Jurkat, Clone E6-1 (cell line): ENCODE measurements around the gene SOS2.

Experiments
- DNase-seq: peaks from one replicate; pipeline ENCODE4 v3.0.0-alpha.2; 2011; ENCODE audit warnings: low read depth, low spot score
- H3K4me3 ChIP-seq: 2 replicates; pipeline ENCODE4 v1.5.1; 2011; ENCODE audit warnings: mild to moderate bottlenecking, low read length, control low read depth, moderate library complexity

SOS2 gene

DNA sequence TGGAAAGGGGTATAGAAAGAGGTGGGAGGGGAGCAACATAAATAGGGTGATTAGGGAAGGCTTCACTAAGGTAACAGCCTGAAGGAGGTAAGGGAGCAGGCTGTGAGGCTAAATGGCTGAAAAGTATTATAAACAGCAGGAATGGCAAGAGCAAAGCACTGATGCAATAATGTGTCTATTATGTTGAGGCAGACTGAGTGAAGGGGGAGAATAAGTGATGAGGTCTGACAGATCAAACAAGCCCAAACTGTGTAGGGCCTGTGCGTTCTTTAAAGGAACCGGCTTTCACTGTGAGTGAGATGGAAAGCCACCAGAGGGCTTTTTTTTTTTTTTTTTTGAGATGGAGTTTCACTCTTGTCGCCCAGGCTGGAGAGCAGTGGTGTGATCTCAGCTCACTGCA is 108.3 kb downstream of the SOS2 start:
- no peak overlapping the region for H3K4me3 ChIP-seq
- no peak for DNase-seq

DNA sequence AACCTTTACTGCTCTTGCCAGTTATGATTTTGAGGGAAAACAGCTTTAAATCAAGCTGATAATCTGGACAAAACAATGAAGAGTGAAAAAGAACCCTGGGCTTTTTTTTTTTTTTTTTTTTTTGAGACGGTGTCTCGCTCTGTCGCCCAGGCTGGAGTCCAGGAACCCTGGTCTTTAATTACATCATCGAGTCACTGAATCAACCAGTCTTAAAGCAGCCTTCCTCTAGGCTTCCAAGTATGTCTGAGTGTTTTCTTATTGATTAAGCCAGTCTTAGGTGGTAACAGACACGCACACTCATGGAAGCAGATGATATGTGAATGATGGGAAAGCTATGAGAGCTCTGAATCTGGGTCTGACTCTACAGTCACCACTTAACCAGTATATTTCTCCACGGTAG is 109.1 kb downstream of the SOS2 start:
- DNase-seq: no peak
- no peak overlapping the region for H3K4me3 ChIP-seq

DNA sequence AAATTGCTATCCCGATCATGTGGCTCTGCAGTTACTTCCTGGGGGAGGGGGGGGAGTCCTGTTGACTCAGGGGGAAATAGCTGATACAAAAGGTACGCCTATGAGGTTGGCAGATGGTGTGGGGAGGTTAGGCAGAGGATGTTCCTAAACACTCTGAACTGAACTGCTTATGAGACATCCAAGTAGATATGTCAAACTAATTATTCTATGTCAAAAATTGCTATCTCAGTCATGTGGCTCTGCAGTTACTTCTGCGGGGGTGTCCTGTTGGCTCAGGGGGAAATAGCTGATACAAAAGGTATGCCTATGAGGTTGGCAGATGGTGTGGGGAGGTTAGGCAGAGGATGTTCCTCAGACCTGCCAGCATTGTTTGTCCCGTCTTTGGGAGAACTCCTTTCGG is 109.9 kb downstream of the SOS2 start:
- H3K4me3 ChIP-seq: no peak overlapping the region
- DNase-seq: no peak

DNA sequence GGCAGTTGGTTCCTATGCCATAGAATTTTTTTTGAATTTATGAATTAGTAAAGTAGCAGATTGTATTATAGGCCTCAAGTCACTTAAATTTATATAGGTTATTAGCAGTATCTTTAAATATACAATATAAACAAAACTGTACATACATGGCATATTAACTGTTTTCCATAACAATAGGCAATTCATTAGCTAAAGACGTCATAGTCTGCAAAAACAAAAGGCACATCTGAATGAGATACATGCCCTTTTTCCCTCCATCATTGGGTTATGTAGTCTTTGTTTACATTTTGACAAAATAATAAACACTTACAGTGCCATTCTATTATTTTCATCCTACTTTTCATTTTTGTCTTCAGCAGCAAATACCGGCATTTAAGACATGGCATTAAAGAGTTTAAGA is 113.9 kb downstream of the SOS2 start:
- no peak for DNase-seq
- H3K4me3 ChIP-seq: no peak overlapping the region

DNA sequence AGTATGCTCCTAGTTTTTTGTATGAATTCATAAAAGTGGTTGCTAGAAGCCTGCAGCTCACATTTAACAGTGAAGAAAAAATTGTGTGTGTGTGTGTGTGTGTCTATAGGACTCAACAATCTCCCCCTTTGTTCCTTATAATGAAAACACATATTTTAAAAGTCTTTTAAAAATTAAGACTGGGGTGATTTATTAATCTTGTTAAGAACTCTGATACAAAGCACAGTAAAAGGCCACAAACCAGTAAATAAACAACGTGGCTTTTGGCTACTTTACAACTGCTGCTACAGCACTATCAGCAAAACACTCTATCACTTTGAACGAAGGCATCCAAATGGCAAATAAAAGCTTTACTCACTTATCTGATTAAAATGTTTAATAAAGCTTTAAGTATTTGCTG is 114.4 kb downstream of the SOS2 start:
- peak overlapping the region; percentile 91 for H3K4me3 ChIP-seq
- DNase-seq: no peak

DNA sequence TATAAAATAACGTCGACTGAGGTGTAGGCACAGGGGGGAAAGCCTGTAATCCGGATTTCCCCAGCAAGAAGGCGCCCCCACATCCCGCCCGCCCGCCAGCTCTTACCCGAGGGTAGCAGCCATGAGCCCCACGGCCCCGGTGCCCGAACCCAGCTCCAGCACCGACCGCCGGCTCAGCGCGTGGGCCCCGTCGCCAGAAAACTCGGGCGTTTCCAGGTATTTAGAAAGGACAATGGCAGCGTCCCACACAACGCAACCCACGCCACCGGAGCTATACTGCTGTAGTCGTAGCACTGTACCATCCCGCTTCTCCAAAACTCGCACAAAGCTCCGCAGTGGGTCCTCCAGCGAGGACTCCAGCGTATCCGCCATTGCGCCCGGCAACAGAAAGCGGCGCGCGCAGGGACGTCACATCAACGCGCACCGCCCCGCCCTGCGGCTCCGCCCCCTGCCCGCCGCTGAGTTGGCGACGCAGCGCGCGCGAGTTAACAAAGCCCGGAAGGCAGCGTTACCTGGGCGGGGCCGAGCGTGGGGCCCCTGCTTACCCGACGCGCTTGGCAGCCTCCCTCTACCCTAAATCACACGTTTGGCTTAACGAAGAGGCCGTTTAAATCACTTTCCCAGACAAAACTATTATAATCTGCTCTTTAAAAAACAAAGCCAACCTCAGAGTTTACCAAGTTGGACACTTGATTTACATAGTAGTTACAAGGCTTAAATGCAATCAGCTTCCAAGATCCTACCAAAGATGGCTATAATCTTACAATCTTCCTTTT is 115.0 kb downstream of the SOS2 start, which contains the start of gene VCPKMT:
TSS of gene VCPKMT (minus strand) at position 392 of the 776 bp plus-strand sequence. CDS start at position 372, 20 bp downstream.
- H3K4me3 ChIP-seq: peak within 1 kb of the TSS; percentile 91
- DNase-seq: peak; percentile 86

DNA sequence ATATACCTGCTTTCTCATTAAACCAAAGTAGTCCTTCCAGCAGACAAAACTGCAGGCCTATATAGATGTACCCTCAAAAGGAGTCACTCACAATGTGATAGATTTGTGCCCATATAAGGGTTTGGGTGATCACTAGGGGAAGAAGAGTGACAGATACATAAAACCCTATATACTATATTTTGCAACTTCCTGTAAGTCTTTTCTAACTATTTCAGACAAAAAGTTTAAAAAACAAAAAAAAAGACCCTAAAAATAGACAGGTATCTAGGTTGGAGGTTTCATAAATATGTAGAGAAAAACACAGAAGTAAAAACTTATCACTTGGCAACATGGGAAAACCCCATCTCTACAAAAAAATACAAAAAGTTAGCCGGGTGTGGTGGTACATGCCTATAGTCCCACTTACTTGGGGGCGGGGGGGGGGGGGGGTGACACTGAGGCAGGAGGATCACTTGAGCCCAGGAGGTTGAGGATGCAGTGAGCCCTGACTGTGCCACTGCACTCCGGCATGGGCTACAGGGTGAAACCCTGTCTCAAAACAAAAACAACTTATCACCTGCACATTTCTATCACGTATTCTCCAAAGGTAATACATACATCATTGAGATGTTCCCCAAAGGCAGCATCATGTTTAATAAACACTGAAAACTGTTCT is 117.9 kb downstream of the SOS2 start:
- no peak for DNase-seq
- H3K4me3 ChIP-seq: no peak overlapping the region

DNA sequence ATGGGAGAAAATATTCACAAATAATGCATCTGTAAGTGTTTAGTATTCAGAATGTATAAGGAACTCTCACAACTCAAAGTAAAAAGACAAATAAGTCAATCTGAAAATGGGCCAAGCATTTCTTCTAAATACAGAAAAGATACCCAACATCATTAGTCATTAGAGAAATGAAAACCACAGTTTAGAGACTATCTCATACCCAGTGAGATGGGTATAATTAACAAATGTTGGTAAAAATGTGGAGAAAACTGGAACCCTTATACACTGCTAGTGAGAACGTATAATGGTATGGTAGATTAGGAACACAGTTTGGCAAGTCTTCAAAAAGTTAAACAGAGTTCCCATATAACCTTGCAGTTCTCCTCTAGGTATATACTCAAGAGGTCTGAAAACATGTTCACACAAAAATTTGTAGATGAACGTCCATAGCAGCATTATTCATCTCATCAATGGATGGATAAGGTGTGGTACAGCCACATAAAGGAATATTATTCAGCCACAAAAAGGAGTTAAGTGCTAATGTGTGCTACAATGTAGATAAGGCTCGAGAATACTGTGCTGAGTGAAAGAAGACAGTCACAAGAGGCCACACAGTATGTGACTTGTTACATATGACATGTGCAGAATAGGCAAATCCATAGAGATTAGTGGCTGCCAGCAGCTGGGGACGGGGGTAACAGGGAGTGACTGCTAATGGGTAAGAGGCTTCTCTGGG is 120.9 kb downstream of the SOS2 start:
- no peak for DNase-seq
- H3K4me3 ChIP-seq: no peak overlapping the region

DNA sequence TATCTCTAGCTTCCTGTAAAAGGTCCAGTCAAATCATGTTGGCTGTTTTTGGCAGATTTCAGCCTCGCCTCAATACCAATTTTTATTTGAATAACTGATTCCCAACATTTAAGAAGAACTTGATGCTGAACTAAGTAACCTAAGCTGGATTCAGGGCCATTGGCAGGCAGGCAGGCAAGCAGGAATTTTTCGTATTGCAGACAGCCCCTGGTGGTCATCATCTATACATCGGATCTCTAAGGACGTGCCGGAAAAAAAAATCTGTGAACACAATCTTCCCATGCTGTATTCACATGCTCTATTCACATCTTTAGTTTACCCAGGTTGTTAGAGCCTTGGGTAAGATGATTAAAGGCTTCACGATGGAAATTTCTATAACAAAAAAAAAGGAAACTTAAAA is 122.0 kb downstream of the SOS2 start:
- no peak for DNase-seq
- H3K4me3 ChIP-seq: no peak overlapping the region

DNA sequence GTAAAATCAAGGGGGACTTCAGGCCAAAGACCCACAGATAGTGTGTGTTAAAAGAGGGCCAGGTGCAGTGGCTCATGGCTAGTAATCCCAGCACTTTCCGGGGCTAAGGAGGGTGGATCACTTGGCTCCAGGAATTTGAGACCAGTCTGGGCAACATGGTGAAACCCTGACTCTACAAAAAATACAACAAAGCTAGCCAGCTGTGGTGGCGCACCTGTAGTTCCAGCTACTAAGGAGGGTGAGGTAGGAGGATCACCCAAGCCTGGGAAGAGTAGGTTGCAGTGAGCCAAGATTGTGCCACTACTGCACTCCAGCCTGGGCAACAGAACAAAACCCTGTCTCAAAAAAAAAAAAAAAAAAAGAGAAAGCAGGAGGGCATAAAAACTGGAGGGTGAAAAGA is 123.5 kb downstream of the SOS2 start:
- DNase-seq: no peak
- no peak overlapping the region for H3K4me3 ChIP-seq

DNA sequence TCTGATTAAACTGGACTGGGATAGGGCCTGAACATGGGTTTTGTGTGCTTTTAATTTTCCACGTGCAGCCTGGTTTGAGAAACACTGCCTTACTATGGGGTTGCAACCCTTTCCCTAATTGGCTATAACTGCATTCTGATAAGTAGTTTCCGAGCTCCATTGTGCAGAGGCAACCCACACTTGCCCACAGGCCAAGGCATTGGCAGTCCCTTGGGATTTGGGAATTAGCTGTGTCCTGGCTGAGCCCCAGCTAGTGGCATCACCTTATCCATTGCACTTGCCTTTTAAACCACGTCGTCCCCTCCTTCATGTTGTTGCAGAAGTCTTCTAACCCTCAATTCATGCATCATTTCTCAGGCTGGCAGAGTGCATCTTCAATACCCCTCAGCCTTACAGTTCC is 125.2 kb downstream of the SOS2 start:
- no peak for DNase-seq
- no peak overlapping the region for H3K4me3 ChIP-seq

DNA sequence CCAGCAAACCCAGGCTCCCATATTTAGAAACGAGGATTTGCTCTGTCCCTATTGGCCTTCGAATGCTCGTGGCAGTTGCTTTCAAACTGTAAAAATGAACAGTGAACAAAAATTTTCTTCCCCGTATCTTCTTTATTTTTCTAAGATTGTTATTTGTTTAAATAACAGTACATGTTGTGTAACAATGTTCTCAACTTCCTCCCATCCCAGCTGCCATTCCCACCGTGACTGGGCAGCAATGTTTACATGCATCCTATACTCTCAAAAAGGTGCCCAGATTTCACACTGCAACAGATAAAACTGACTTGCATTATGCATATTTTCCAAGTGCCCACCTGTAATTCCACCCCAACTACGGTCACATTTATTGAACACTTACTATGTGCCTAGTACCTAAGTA is 127.8 kb downstream of the SOS2 start:
- DNase-seq: no peak
- H3K4me3 ChIP-seq: no peak overlapping the region

DNA sequence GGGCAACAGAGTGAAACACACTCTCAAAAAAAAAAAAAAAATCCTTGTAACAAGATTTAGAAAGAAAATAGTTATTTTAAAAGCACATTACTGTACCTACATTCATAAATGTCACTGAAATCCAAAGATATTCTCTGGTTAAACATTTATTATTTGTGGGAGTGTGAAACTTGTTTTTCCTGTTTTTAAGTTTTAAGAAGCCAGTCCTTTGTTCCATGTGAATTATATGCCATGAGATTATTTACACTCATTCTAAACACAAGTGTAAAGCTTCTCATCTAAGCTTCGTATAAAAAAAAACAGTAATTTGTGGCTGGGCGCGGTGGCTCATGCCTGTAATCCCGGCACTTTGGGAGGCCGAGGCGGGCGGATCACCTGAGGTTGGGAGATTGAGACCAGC is 130.0 kb downstream of the SOS2 start:
- DNase-seq: no peak
- no peak overlapping the region for H3K4me3 ChIP-seq

DNA sequence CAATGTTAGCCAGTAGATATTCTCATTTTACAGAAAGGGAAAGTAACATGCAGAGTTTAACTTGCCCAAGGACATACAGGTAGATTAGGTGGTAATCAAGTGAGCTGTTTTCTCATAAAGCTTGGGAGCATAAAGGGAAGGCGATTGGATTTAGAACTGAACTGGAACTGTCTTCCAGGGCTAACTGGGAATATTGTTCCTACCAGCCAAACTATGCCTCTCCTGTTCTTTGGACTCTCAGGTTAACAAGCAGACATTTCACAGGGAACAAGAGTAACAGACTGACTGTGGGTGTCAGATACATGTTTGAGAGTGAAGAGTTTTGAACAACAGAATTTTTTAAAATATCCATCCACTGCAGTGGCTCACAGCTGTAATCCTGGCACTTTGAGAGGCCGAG is 130.6 kb downstream of the SOS2 start:
- no peak for DNase-seq
- no peak overlapping the region for H3K4me3 ChIP-seq

DNA sequence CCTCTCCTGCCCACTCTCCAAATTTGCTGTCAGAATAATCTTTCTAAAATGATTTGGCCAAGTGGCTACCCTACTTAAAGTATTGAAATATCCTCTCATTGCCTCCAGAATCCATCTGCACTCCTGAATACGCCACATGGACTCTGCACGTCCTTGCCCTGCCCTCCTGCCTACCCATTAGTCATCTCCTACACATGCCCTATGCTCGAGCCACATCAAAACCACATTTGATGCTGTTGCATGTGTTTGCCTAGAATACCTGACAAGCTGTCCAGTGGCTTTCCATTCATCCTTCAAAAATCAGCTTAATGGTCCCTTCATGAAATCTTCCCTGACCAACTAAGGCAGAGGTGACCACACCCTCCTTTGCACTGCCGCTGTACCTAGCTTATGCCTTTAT is 132.0 kb downstream of the SOS2 start:
- DNase-seq: no peak
- no peak overlapping the region for H3K4me3 ChIP-seq

DNA sequence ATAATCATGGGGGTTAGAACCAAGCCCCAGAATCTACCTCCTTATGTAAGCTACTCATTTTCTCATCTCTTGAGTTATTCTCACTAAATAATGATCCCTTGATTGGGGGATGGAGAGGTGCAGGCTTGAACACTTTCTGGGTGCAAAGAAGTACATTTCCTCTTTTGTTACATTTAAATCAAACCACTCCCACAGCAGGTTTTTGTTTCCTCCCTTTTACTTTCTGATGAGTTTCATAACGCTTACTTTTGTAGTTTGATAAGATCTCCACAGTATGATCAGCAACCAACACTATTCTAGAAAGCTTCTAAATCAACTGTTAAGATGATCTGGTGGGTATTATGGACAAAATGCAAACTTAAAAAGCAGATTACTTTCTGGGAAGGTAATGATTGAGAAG is 135.5 kb downstream of the SOS2 start:
- no peak overlapping the region for H3K4me3 ChIP-seq
- peak; percentile 37 for DNase-seq

DNA sequence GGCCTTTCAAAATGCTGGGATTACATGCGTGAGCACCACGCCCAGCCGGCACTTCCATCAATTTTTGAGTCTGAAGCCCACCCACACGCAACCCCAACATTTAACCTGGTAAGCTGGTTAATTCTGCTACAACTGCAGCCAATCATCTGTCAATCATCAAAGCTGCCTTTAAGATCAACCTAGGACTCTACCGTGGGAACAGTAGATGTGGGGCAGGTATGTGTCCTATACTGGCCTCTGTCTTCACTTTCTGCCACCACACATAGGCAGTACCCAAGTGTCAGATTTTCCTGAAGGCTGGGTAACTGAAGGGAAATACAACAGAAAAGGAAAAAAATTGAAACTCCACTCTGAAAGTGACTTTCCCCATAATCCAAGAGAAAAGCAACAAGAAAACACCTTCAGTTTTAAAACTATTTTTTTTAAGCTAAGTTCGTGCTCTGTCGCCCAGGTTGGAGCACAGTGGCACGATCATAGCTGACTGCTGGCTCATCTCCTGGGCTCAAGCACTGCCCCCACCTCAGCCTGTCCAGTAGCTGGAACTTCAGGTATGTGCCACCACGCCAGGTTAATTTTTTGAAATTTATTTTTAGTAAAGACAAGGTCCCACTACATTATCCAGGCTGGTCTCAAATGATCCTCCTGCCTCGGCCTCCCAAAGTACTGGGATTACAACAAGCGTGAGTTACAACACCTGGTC is 137.2 kb downstream of the SOS2 start:
- H3K4me3 ChIP-seq: no peak overlapping the region
- DNase-seq: no peak

DNA sequence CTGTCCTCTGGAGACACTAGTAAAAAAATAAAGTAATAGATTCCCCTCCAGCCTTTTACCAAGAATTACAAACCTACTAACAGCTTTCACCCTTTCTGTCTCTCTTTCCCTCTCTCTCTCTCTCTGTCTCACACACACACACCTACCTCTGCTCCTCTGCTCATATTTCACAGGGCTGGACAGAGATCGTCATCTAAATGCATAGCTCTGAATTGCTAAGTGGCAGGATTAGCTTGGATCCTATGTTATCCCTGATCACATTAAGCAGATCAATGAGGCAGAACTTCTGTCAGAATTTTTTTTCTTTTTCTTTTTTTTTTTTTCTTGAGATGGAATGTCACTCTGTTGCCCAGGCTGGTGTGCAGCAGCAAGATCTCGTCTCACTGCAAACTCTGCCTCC is 137.9 kb downstream of the SOS2 start:
- H3K4me3 ChIP-seq: no peak overlapping the region

DNA sequence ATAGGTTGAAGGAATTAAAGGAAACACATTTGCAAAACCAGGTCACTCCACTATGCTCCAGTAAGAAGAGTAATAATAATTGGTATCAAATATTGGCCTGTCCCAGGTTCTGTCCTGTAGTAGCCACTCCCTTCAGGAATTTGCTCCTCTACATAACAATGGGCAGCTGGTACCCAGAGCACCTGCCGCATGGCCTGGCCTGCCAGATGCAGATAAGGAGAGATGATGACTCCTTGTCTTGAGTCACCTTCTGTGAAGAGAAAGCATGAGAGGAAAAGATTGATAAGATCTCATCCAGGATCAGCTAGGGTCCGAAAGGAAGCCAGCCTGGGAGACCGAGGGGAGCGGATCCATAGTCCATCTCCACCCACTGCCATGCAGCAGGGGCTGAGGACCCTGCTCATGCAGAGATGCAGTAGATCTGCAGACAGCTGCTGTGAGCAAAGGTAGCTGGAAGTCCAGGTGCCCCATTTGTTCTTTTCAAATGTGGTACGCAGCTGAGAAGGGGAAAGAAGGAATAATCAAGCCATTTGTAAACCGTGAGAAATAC is 139.3 kb downstream of the SOS2 start:
- no peak for DNase-seq
- H3K4me3 ChIP-seq: no peak overlapping the region

More for the DNA sequence above, 137.9 kb downstream of the SOS2 start:
- DNase-seq: no peak
